Measurements from ENCODE around the gene TPSG1.
"Not testable (repeated sequence)": the region's sequence is repeated elsewhere in the genome, so short reads cannot be mapped to it uniquely, and the experiment has no call there.

The TPSG1 gene

GRCh38 chr16:1230471-1231212 is 5.6 kb upstream of the TPSG1 start:
- DNase-seq (ENCODE audit: low read depth in 2 of 2): not testable (repeated sequence)

GRCh38 chr16:1230084-1230470 is 5.0 kb upstream of the TPSG1 start, which contains the start of gene TPSB2:
Gene TPSB2 (minus strand): TSS chr16:1230184. CDS start chr16:1229951, 233 bp downstream.
- DNase-seq (ENCODE audit: low read depth in 2 of 2): not testable (repeated sequence)

GRCh38 chr16:1229476-1229875 is 4.4 kb upstream of the TPSG1 start:
- not testable (repeated sequence) for DNase-seq (ENCODE audit: low read depth in 2 of 2)

GRCh38 chr16:1228227-1228626 is 3.2 kb upstream of the TPSG1 start:
- DNase-seq (ENCODE audit: low read depth in 2 of 2): not testable (repeated sequence)

- DNase-seq (ENCODE audit: low read depth in 2 of 2): not testable (repeated sequence)
Measured at GRCh38 chr16:1226692-1227091, 1.6 kb upstream of the TPSG1 start.

DNA sequence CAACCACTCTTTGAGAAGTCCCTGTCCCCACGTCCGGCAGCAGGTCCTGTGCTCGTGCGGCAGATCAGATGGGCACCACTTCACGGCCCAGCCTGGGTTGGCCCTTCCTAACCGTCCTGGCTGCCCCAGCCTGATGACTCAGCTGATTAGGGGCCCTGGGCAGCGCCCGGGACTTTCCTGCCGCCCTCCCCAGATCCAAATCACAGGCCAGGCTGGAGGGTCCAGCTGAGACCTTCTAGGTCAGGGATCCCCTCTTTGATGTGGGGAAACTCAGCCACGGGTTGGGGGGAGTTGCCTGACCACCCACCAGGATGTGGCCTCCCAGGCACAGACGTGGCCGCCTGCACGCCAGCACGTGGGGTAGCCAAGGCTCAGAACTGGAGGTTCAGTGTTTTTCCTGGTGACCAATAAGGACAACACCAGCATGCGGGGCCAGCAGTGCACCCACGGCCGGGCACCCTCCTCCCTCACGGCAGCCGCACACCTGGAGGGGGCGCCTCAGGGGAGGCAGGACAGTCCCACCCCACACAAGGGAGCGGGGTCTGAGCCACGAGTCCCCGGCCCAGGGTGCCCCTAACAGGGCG is 752 bp upstream of the TPSG1 start:
- DNase-seq (ENCODE audit: low read depth in 2 of 2): not testable (repeated sequence)

- DNase-seq (ENCODE audit: low read depth in 2 of 2): no peak
Measured at GRCh38 chr16:1224558-1224957, 510 bp downstream of the TPSG1 start.

DNA sequence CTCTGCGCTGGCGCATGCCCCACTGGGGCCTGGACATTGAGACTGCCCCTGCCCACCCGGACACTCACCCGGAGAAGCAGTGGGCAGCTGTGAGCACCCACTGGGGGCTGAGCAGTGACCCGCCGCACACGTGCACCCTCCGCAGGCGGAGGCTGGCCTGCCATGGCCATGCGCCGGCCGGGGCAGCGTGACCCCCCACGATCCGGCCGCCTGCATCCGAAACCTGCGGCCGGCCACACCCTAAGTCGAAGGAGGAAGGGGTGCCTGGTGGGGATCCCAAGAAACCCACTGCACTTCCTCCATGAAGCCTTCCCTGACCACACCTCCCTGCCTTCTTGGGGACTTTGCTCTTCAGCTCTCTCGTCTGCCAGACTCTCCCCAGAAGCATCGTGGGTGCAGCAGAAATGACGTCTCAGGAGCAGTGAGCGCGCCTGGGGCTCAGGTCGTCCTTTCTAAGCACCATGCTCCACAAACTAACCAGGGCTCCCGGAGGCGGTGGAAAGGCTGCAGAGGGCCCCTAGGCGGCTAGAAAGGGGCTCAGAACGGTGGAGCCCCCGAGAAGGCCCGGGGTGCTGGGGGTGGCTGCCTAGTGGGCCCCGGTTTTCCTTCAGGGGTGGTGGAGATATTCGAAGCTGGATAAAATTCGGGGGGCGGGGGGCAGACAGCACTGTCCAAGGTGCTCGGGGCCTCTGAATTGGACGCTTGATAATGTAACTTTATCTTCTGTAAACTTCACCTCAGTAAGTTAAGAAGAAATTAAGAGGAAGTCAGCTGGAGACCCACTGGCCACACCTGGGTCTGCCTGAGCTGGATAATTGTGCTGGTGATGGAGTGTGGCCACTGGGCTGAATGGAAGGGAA is 1.5 kb downstream of the TPSG1 start:
- no peak for DNase-seq (ENCODE audit: low read depth in 2 of 2)

- DNase-seq (ENCODE audit: low read depth in 2 of 2): no peak
Measured at GRCh38 chr16:1222553-1223354, 2.3 kb downstream of the TPSG1 start.

DNA sequence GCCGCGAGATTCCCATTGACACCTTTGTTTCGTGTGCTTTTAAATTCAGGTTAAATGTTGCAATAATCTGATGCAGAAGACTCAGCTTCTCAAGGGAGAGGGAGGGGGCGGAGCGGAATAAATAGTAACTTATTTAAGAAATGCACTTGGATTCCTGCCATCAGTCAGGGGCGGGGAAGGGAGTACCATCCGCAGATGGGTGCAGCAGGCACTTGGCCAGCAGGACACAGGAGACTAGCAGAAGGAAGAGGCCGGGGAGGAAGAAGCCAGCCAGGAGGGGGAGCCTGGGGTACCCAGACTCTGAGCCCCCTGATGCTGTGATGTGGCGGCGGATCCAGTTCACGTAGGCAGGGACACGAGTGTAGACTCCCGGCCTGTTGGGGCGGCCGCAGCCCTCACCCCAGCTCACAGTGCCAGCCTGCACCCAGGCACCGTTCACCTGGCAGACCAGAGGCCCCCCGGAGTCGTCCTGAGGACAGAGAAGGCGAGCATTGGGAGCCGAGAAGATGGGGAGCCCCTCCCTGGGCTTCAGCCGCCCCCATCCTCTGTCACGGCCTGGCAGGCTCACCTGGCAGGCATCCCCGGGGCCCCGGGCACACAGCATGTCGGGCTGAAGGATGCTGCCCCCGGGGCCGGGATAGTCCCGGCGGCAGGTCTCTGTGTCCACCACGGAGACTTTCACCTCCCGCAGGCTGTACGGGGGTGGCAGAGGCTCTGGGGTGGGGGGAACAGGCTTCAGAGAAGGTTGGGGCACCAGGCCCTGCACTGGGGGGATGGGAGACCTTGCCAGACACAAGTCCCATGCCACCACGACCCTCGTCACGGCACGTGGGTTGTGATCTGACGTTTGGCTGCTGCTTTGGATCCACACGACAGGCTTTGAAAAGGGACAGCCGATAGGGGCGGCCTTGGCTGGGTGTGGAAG is 3.2 kb downstream of the TPSG1 start:
- DNase-seq (ENCODE audit: low read depth in 2 of 2): no peak

DNA sequence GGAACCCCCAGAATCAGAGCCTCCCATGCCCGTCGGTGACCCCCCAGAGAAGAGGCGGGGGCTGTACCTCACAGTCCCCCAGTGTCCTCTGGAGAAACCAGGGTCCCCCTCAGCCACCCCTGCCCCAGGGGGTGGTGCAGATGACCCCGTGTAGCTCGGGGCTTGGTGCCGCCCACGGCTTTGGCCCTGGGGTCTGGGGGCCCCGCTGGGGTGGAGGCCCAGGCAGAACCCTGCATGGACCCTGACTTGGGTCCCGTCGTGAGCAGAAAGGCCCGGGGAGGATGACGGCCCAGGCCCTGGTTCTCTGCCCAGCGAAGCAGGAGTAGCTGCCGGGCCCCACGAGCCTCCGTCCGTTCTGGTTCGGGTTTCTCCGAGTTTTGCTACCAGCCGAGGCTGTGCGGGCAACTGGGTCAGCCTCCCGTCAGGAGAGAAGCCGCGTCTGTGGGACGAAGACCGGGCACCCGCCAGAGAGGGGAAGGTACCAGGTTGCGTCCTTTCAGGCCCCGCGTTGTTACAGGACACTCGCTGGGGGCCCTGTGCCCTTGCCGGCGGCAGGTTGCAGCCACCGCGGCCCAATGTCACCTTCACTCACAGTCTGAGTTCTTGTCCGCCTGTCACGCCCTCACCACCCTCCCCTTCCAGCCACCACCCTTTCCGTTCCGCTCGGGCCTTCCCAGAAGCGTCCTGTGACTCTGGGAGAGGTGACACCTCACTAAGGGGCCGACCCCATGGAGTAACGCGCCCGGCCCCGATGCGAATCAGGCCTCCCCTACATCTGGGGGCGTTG is 4.0 kb downstream of the TPSG1 start:
- DNase-seq (ENCODE audit: low read depth in 2 of 2): no peak

GRCh38 chr16:1220098-1220728 is 4.9 kb downstream of the TPSG1 start:
- no peak for DNase-seq (ENCODE audit: low read depth in 2 of 2)

DNA sequence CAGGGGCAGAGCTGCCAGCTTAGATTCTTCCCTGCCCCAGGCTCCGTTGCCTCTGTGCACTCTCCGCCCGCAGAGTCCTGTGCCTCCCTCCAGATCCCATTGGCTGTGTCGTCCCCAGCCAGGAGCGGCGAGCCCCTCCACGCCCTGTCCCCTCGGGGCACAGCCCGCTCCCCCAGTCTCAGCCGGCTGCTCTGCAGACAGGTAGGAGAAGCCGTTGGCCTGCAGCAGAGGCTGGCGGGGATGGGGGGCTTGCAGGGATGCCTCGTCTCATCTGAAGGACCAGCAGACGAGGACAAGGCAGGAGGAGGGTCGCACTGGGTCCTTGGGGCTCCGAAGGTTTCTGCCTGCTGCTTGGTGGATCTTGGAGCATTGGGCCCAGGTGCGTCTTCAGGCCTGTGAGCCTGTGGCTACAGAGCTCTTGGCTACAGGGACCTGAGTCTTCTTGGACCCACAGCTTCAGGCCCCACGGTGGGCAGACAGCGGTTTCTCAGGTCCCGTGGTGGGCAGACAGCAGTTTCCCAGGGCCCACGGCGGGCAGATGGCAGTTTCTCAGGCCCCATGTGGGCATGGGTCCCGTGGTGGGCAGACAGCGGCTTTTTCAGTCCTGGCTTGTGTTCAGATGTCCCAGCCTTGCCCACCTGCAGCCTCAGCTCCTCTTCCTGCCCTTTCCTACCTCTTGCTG is 6.0 kb downstream of the TPSG1 start:
- no peak for DNase-seq (ENCODE audit: low read depth in 2 of 2)

DNA sequence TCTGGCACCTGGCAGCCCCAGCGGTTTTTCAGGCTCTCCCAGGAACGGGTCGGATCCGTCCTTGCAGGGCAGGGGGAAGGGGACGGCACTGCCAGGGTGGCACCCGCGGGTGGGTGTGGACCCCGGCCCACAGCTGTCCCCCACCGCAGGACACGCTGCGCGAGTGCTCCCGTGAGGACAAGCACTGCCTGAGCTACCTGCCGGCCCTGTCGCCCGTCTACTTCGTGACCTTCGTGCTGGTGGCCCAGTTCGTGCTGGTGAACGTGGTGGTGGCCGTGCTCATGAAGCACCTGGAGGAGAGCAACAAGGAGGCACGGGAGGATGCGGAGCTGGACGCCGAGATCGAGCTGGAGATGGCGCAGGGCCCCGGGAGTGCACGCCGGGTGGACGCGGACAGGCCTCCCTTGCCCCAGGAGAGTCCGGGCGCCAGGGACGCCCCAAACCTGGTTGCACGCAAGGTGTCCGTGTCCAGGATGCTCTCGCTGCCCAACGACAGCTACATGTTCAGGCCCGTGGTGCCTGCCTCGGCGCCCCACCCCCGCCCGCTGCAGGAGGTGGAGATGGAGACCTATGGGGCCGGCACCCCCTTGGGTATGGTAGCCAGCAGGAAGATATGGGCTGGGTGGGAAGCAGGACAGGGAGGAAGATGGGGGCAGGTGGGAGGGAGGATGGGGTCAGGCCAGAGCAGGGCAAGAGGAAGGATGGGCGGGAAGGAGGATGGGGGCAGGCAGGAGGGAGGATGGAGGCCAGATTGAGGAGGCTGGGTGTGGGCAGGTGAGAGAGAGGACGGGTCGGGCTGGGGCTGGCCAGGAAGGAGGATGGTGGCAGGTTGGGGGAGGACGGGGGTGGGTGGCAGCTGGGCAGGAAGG is 6.8 kb downstream of the TPSG1 start:
- DNase-seq (ENCODE audit: low read depth in 2 of 2): no peak

GRCh38 chr16:1217526-1217925 is 7.5 kb downstream of the TPSG1 start:
- no peak for DNase-seq (ENCODE audit: low read depth in 2 of 2)

- DNase-seq (ENCODE audit: low read depth in 2 of 2): no peak
Measured at GRCh38 chr16:1216681-1217400, 8.2 kb downstream of the TPSG1 start.

DNA sequence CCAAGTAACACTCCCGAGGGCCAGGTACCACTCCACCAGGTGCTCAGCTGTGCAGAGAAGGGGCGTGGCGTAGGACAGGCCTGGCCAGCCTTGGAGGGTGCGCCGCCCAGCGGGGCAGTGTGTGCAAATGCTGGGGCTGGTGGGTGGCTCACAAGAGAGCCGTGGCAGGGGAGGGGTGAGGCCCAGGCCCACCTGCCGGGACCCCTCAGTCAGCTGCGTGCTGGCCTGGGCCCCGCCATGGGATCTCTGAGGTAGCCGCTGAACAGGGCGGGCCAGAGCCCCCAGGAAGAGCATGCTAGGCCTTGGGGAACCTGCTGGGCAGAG is 8.8 kb downstream of the TPSG1 start:
- no peak for DNase-seq (ENCODE audit: low read depth in 2 of 2)

Data from stimulated activated CD4-positive, alpha-beta T cell treated with anti-CD3 and anti-CD28 coated beads, Interleukin-12 subunit alpha, Interleukin-12 subunit beta, amount 100 ng/mL, for 24 hours (primary cell).